ENCODE results near the gene TOMM40. TPM values are rescaled to one million over a fixed set of nuclear protein-coding genes. Genes with fewer than 3 reads are reported as not detected.

Gene TOMM40
- total and polyA plus RNA-seq, 7 experiments from 2014 or later, result 26.3 to 73.3 (median 37.5) TPM

- no peak overlapping the region for H3K27ac ChIP-seq (ENCODE audit: low read depth, low read length)
- H3K36me3 ChIP-seq (ENCODE audit: control insufficient read depth in 2 of 3, insufficient read depth in 3 of 3, low read length in 3 of 3), result no peaks in the 10 kb centered on the region
- Mint-ChIP-seq H3K27me3 (peaks cover 0 to 7% (median 6%) of the 10 kb centered on the region in 5 donors), H3K36me3 (no peaks in the 10 kb centered on the region), H3K4me3 (no peak overlapping the region), H3K27ac (no peak overlapping the region), H3K9me3 (no peaks in the 10 kb centered on the region), H3K4me1 (peaks cover 0 to 6% (median 3%) of the 10 kb centered on the region in 7 donors)
- DNase-seq (no peak), ATAC-seq (no peak)
- CTCF ChIA-PET, result no interaction called here
- H3K4me3 ChIP-seq (ENCODE audit: low read length), result no peak overlapping the region
- H3K4me1 ChIP-seq (ENCODE audit: control insufficient read depth in 2 of 2, insufficient read depth in 2 of 2, low read length in 2 of 2), result peaks cover 0 to 6% of the 10 kb centered on the region in 2 donors
- no peaks in the 10 kb centered on the region for H3K9me3 ChIP-seq (ENCODE audit: control insufficient read depth in 2 of 3, low read length in 3 of 3)
- POLR2A ChIA-PET, result no interaction called here
- intact Hi-C loops (cut with micrococcal nuclease), result no loop called here
- no peaks in the 10 kb centered on the region for H3K27me3 ChIP-seq (ENCODE audit: control insufficient read depth in 2 of 2, insufficient read depth in 2 of 2, low read length in 2 of 2)
Observed at GRCh38 chr19:44931541-44931940, 40.5 kb downstream of the TOMM40 start.

GRCh38 chr19:44939668-44940067 is 48.6 kb downstream of the TOMM40 start:
- CTCF ChIA-PET, result no interaction called here
- intact Hi-C loops (cut with micrococcal nuclease), result no loop called here

DNA sequence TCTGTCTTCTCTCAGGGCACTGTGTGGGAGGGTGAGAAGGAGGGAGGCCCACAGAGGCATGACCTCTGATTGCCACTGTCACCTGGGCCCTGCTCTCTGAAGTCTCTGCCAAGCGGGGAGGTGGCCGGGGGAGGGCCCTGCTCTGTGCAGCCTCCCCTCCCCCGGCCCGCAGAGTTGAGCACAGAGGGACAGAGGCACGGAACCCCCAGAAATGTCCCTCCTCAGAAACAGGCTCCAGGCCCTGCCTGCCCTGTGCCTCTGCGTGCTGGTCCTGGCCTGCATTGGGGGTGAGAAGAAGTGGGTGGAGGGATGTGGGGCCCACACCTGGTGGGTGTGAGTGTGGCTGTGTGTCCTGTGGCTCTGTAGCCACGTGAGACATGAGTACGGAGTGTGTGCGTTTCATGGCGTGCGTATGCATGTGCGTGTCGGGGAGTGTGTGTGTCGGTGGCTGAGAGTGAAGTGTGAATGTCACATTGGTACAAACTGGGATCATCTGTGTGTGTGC is 51.1 kb downstream of the TOMM40 start, which contains the start of gene APOC4:
TSS of gene APOC4 (plus strand) at position 171 of the 505 bp plus-strand sequence. CDS start at position 212, 41 bp downstream.
- Histone ChIP-seq H3K27ac (ENCODE audit: low read depth, low read length) (no peak within 1 kb of the TSS), H3K9me3 (ENCODE audit: control insufficient read depth in 2 of 3, low read length in 3 of 3) (no peaks in the 10 kb centered on the region), H3K4me3 (ENCODE audit: low read length) (no peak within 1 kb of the TSS), H3K27me3 (ENCODE audit: control insufficient read depth in 2 of 2, insufficient read depth in 2 of 2, low read length in 2 of 2) (no peaks in the 10 kb centered on the region), H3K4me1 (ENCODE audit: control insufficient read depth in 2 of 2, insufficient read depth in 2 of 2, low read length in 2 of 2) (no peaks in the 10 kb centered on the region), H3K36me3 (ENCODE audit: control insufficient read depth in 2 of 3, insufficient read depth in 3 of 3, low read length in 3 of 3) (no peaks in the 10 kb centered on the region)
- no peaks in the 10 kb centered on the region for H3K36me3 Mint-ChIP-seq
- no peak within 1 kb of the TSS for H3K4me3 Mint-ChIP-seq
- H3K27ac Mint-ChIP-seq, result peak within 1 kb of the TSS in 1 of 9 donors; percentile 7
- H3K4me1 Mint-ChIP-seq, result peaks cover 0 to 2% (median 0%) of the 10 kb centered on the region in 7 donors
- DNase-seq (no peak), ATAC-seq (no peak)
- H3K9me3 Mint-ChIP-seq, result no peaks in the 10 kb centered on the region
- intact Hi-C loops (cut with micrococcal nuclease), result no loop called here
- ChIA-PET POLR2A (no interaction called here), CTCF (no interaction called here)
- no peaks in the 10 kb centered on the region for H3K27me3 Mint-ChIP-seq

More at GRCh38 chr19:44939668-44940067, 48.6 kb downstream of the TOMM40 start:
- no peak overlapping the region for H3K27ac Mint-ChIP-seq
- H3K4me1 Mint-ChIP-seq, result peaks cover 0 to 2% (median 0%) of the 10 kb centered on the region in 7 donors
- no peak overlapping the region for H3K27ac ChIP-seq (ENCODE audit: low read depth, low read length)
- no peaks in the 10 kb centered on the region for H3K9me3 Mint-ChIP-seq
- no peaks in the 10 kb centered on the region for H3K36me3 Mint-ChIP-seq
- H3K36me3 ChIP-seq (ENCODE audit: control insufficient read depth in 2 of 3, insufficient read depth in 3 of 3, low read length in 3 of 3), result no peaks in the 10 kb centered on the region
- POLR2A ChIA-PET, result no interaction called here
- no peaks in the 10 kb centered on the region for H3K4me1 ChIP-seq (ENCODE audit: control insufficient read depth in 2 of 2, insufficient read depth in 2 of 2, low read length in 2 of 2)
- H3K4me3 ChIP-seq (ENCODE audit: low read length), result no peak overlapping the region
- ATAC-seq, result no peak
- no peak overlapping the region for H3K4me3 Mint-ChIP-seq
- DNase-seq, result no peak
- H3K27me3 Mint-ChIP-seq, result no peaks in the 10 kb centered on the region
- no peaks in the 10 kb centered on the region for H3K9me3 ChIP-seq (ENCODE audit: control insufficient read depth in 2 of 3, low read length in 3 of 3)
- H3K27me3 ChIP-seq (ENCODE audit: control insufficient read depth in 2 of 2, insufficient read depth in 2 of 2, low read length in 2 of 2), result no peaks in the 10 kb centered on the region

- POLR2A ChIA-PET, result no interaction called here
- no peaks in the 10 kb centered on the region for H3K36me3 ChIP-seq (ENCODE audit: control insufficient read depth in 2 of 3, insufficient read depth in 3 of 3, low read length in 3 of 3)
- H3K27me3 ChIP-seq (ENCODE audit: control insufficient read depth in 2 of 2, insufficient read depth in 2 of 2, low read length in 2 of 2), result no peaks in the 10 kb centered on the region
- CTCF ChIA-PET, result no interaction called here
- H3K9me3 ChIP-seq (ENCODE audit: control insufficient read depth in 2 of 3, low read length in 3 of 3), result no peaks in the 10 kb centered on the region
- no peak overlapping the region for H3K4me3 ChIP-seq (ENCODE audit: low read length)
- H3K27ac Mint-ChIP-seq, result peak overlapping the region in 1 of 9 donors; percentile 49
- H3K4me1 ChIP-seq (ENCODE audit: control insufficient read depth in 2 of 2, insufficient read depth in 2 of 2, low read length in 2 of 2), result no peaks in the 10 kb centered on the region
- DNase-seq (no peak), ATAC-seq (peak; percentile 64)
- intact Hi-C loops (cut with micrococcal nuclease), result no loop called here
- no peaks in the 10 kb centered on the region for H3K9me3 Mint-ChIP-seq
- no peaks in the 10 kb centered on the region for H3K36me3 Mint-ChIP-seq
- H3K4me3 Mint-ChIP-seq, result no peak overlapping the region
- H3K27me3 Mint-ChIP-seq, result no peaks in the 10 kb centered on the region
- H3K4me1 Mint-ChIP-seq, result peaks cover 0 to 2% (median 0%) of the 10 kb centered on the region in 7 donors
- no peak overlapping the region for H3K27ac ChIP-seq (ENCODE audit: low read depth, low read length)
Observed at GRCh38 chr19:44943801-44944249, 52.8 kb downstream of the TOMM40 start.

GRCh38 chr19:44947041-44947581 is 56.1 kb downstream of the TOMM40 start:
- ChIA-PET POLR2A (no interaction called here), CTCF (no interaction called here)
- Mint-ChIP-seq H3K27ac (peak overlapping the region in 1 of 9 donors; percentile 14), H3K36me3 (peaks cover 0 to 4% (median 0%) of the 10 kb centered on the region in 5 donors), H3K4me3 (no peak overlapping the region), H3K4me1 (peaks cover 0 to 5% (median 4%) of the 10 kb centered on the region in 7 donors), H3K27me3 (no peaks in the 10 kb centered on the region), H3K9me3 (no peaks in the 10 kb centered on the region)
- Histone ChIP-seq H3K27me3 (ENCODE audit: control insufficient read depth in 2 of 2, insufficient read depth in 2 of 2, low read length in 2 of 2) (no peaks in the 10 kb centered on the region), H3K9me3 (ENCODE audit: control insufficient read depth in 2 of 3, low read length in 3 of 3) (no peaks in the 10 kb centered on the region), H3K4me3 (ENCODE audit: low read length) (no peak overlapping the region), H3K27ac (ENCODE audit: low read depth, low read length) (no peak overlapping the region), H3K36me3 (ENCODE audit: control insufficient read depth in 2 of 3, insufficient read depth in 3 of 3, low read length in 3 of 3) (peaks cover 0 to 17% (median 0%) of the 10 kb centered on the region in 3 experiments), H3K4me1 (ENCODE audit: control insufficient read depth in 2 of 2, insufficient read depth in 2 of 2, low read length in 2 of 2) (no peaks in the 10 kb centered on the region)
- ATAC-seq (no peak), DNase-seq (no peak)
- intact Hi-C loops (cut with micrococcal nuclease), result no loop called here

DNA sequence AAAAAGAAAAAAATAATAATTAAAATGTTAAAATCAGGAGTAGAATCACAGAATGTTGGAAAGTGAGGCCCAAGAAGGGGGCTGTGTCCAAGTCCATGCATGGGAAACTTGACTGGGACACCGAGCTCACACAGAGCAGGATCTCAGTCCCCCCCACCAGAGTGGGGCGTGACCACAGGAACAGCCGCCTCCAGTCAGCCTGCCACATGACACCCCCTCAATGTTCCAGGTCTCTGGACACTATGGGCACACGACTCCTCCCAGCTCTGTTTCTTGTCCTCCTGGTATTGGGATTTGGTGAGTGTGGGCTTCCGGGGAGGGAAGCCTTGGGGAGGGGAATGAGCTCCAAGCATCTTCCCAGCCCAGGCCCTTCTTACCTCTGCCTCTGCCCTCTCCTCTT is 57.2 kb downstream of the TOMM40 start:
- H3K27me3 Mint-ChIP-seq, result no peaks in the 10 kb centered on the region
- Histone ChIP-seq H3K4me1 (ENCODE audit: control insufficient read depth in 2 of 2, insufficient read depth in 2 of 2, low read length in 2 of 2) (no peaks in the 10 kb centered on the region), H3K9me3 (ENCODE audit: control insufficient read depth in 2 of 3, low read length in 3 of 3) (no peaks in the 10 kb centered on the region), H3K36me3 (ENCODE audit: control insufficient read depth in 2 of 3, insufficient read depth in 3 of 3, low read length in 3 of 3) (peaks cover 0 to 17% (median 0%) of the 10 kb centered on the region in 3 experiments), H3K4me3 (ENCODE audit: low read length) (no peak overlapping the region), H3K27ac (ENCODE audit: low read depth, low read length) (no peak overlapping the region), H3K27me3 (ENCODE audit: control insufficient read depth in 2 of 2, insufficient read depth in 2 of 2, low read length in 2 of 2) (no peaks in the 10 kb centered on the region)
- ATAC-seq (no peak), DNase-seq (no peak)
- H3K36me3 Mint-ChIP-seq, result peaks cover 0 to 4% (median 0%) of the 10 kb centered on the region in 5 donors
- intact Hi-C loops (cut with micrococcal nuclease), result no loop called here
- no peak overlapping the region for H3K27ac Mint-ChIP-seq
- no peak overlapping the region for H3K4me3 Mint-ChIP-seq
- no peaks in the 10 kb centered on the region for H3K9me3 Mint-ChIP-seq
- H3K4me1 Mint-ChIP-seq, result peaks cover 0 to 5% (median 4%) of the 10 kb centered on the region in 7 donors
- ChIA-PET CTCF (interaction anchor here (0.7 kb wide), 1 partner anchor 111 kb away, joined by 3 read pairs; no protein-coding TSS in a partner anchor), POLR2A (interaction anchor here (0.8 kb wide), 1 partner anchor 12 kb away, joined by 3 read pairs; no protein-coding TSS in a partner anchor)
